Measurements from ENCODE around the gene RNF157.

DNA sequence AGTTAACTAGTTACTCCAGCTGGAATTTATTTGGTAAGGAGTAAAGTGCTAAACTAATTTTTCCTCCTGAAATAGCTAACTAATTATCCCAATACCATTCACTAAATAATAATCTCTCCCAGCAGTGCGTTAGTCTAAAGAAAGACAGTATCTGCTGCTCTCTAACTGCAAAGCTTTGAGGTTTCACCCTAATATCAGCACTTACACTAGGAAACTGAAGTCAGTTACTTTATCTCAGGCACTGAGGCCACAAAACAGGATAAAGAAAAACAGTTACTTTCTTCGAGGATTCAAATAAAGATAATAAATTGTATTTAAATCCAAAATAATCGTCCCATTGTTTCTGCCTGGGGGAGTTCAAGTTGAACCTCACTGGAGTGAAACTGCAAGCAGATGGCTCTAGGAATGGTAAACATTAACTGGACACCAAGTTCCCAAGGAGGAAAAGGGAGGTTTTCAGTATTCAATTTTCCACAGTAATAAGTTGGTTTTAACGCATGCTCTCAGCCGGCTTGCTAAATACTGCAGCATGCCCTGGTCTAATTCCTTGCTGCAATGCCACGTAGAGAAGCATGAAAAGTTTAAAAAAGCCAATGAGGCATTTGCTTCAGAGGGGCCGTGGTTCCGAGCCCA lies 79.3 kb downstream of the RNF157 start:
- TF ChIP-seq EZH2 (IDR thresholded peaks at IDR 0.05; ENCODE audit: borderline replicate concordance) (no peak), CTCF (IDR thresholded peaks at IDR 0.05; ENCODE audit: poor library complexity) (no peak)

Measured in hepatocyte (in vitro differentiated cells).